Naive thymus-derived CD8-positive, alpha-beta T cell (primary cell): ENCODE data around the gene SLC17A9. TPM values are rescaled to one million over a fixed set of nuclear protein-coding genes. Genes with fewer than 3 reads are reported as not detected.
A peak's percentile ranks its signal among the peaks of the same experiment; 100 is the strongest.

Experiments used
- ATAC-seq, 2 donors: fragments of 150-1000 bp; cut with Tn5 transposase in 1 of 2; sonication (Bioruptor Pico), chemical (Tn5 transposase) in 1 of 2; 1 replicate in 1 of 2; 2 replicates in 1 of 2; pipeline ENCODE4 v1.10.0; 2021; ENCODE audit warnings: mild to moderate bottlenecking in 2 of 2, moderate library complexity in 2 of 2
- POLR2A ChIA-PET: fragments of 350-600 bp; sonication (Branson Sonifier 250); formaldehyde crosslinking; loops from one replicate; lab custom pipeline; 2021; ENCODE audit warnings: antibody characterized with exemption; lab: Charles Lee
- DNase-seq, 10 donors: peaks; one replicate each; pipeline versions ENCODE4 v3.0.0 to v3.0.0-alpha.2; 2020 to 2022
- H3K27ac Mint-ChIP-seq, 10 donors: one replicate each; pipeline ENCODE4 v1.8.0; 2020 to 2022; ENCODE audit warnings: mild to moderate bottlenecking in 10 of 10, mixed read lengths in 10 of 10, moderate library complexity in 4 of 10, inconsistent platforms in 1 of 10
- H3K27me3 Mint-ChIP-seq, 5 donors: one replicate each; pipeline ENCODE4 v1.8.0; 2021 to 2022; ENCODE audit warnings: mixed read lengths in 5 of 5
- H3K36me3 Mint-ChIP-seq, 3 donors: one replicate each; pipeline ENCODE4 v1.8.0; 2020 to 2022; ENCODE audit warnings: mixed read lengths in 3 of 3, mild to moderate bottlenecking in 2 of 3, inconsistent platforms in 1 of 3
- H3K4me1 Mint-ChIP-seq, 4 donors: one replicate each; pipeline ENCODE4 v1.8.0; 2021 to 2022; ENCODE audit warnings: mixed read lengths in 4 of 4
- H3K4me3 Mint-ChIP-seq, 10 donors: one replicate each; pipeline ENCODE4 v1.8.0; 2020 to 2022; ENCODE audit warnings: mild to moderate bottlenecking in 10 of 10, mixed read lengths in 10 of 10, moderate library complexity in 6 of 10, inconsistent platforms in 1 of 10
- H3K9me3 Mint-ChIP-seq, 9 donors: one replicate each; pipeline ENCODE4 v1.8.0; 2020 to 2022; ENCODE audit warnings: mixed read lengths in 9 of 9, mild to moderate bottlenecking in 3 of 9, inconsistent platforms in 1 of 9, moderate library complexity in 1 of 9
- polyA plus RNA-seq, 3 donors: library from polyadenylated mRNA; unstranded; fragments of 300-500 nt; fragmentation: Illumina TruSeq; gene quantifications; one replicate each; pipeline ENCODE4 v1.2.3, GENCODE V29; 2021
- total RNA-seq, 8 experiments: library from RNA in 2 of 8; stranded (reverse) in 2 of 8; gene quantifications; one replicate each; pipeline ENCODE4 v1.2.3 and lab custom pipeline; 2021 to 2026

Gene SLC17A9
- total and polyA plus RNA-seq, 5 experiments from 2014 or later, result 1.2 to 11.3 (median 2.0) TPM

- peak overlapping the region in 2 of 10 donors; percentile 11 to 43 for H3K4me3 Mint-ChIP-seq
- no peak for ATAC-seq
- H3K27ac Mint-ChIP-seq, result peak overlapping the region in 5 of 10 donors; percentile 40 to 85 (median 62)
- no peak for DNase-seq
- no peaks in the 10 kb centered on the region for H3K9me3 Mint-ChIP-seq
- peaks cover 22 to 59% (median 42%) of the 10 kb centered on the region in 4 donors for H3K4me1 Mint-ChIP-seq
- H3K36me3 Mint-ChIP-seq, result no peaks in the 10 kb centered on the region
- POLR2A ChIA-PET, result interaction anchor here (1.6 kb wide), 1 partner anchor 55 kb away, joined by 3 read pairs; no protein-coding TSS in a partner anchor
- peaks cover 18 to 82% (median 42%) of the 10 kb centered on the region in 5 donors for H3K27me3 Mint-ChIP-seq
Observed at GRCh38 chr20:62975812-62976508, 23.5 kb downstream of the SLC17A9 start.

DNA sequence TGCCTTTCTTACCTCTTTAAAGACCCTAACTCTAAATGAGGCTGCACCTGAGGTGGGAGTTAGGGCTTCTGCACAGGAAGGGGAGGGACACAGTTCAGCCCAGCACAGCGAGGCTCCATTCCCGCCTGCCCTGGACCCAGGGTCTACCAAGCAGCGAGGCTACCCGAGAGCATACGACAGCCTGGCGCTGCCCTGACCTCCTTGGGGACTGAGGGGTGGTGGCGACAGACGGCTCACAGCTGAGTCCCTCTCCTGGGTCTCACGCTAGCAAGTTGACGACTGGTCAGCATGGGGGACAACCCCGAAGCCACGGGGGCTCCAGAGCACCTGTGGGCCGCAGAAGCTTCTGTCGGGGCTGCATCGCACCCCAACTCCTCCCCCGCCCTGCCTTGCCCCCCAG is 24.4 kb downstream of the SLC17A9 start:
- DNase-seq (no peak), ATAC-seq (no peak)
- Mint-ChIP-seq H3K27ac (peak overlapping the region in 3 of 10 donors; percentile 64 to 77 (median 69)), H3K4me3 (no peak overlapping the region), H3K4me1 (peaks cover 20 to 60% (median 42%) of the 10 kb centered on the region in 4 donors), H3K36me3 (no peaks in the 10 kb centered on the region), H3K27me3 (peaks cover 12 to 84% (median 35%) of the 10 kb centered on the region in 5 donors), H3K9me3 (no peaks in the 10 kb centered on the region)
- POLR2A ChIA-PET, result interaction anchor here (1.3 to 1.6 kb wide), 3 partner anchors 22 to 56 kb away, joined by 3 to 5 read pairs (median 4); no protein-coding TSS in a partner anchor

DNA sequence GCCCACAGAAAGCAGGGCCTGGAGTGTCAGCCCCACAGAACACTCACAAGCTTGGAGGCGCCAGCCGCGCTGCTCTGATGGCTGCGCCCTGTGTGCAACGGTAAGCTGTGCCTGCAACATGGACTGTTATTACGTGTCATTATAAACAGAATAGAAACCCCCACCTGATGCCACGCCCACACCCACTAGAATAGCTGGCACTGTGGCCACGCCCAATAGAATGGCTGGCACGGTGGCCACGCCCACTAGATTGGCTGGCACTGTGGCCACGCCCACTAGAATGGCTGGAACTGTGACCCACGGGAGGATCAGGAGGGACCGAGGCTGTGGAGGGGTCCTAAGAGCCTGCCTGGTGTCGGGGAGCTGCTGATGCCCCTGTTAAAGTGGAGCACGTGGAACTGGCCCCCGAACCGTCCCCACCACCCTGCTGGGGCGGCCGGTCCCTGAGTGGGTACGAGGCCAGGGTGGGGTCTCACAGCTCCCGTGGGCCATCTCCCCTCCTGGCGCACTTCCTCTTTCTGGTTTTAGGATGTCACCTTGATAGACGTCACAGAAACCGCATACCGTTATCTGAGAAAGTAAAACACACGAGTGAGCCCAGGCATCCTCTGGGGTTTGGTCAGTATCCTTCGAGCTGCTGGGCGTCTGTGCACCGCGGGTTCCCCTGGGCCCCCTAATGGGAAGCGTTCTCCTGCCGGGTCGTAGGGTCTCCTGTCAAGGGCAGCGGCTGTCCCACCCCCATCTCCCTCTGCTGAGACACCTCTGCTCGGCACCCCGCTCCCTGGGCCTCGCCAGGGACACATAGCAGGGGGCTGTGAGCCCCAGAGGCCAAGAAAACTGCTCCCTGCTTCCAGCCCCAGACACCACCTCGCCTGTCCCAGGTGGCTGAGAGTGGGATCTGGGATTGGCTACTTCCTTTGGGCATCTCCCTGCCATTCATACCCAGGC is 25.4 kb downstream of the SLC17A9 start:
- H3K9me3 Mint-ChIP-seq, result no peaks in the 10 kb centered on the region
- no peaks in the 10 kb centered on the region for H3K36me3 Mint-ChIP-seq
- peak overlapping the region in 9 of 10 donors; percentile 19 to 91 (median 79) for H3K27ac Mint-ChIP-seq
- ATAC-seq, result peak; percentile 65 to 76
- DNase-seq, result peak; percentile 65 to 87 (median 78)
- peaks cover 14 to 61% (median 42%) of the 10 kb centered on the region in 4 donors for H3K4me1 Mint-ChIP-seq
- POLR2A ChIA-PET, result interaction anchor here (1.0 to 1.6 kb wide), 3 partner anchors 23 to 61 kb away, joined by 3 to 5 read pairs (median 4); no protein-coding TSS in a partner anchor
- H3K27me3 Mint-ChIP-seq, result peaks cover 6 to 82% (median 30%) of the 10 kb centered on the region in 5 donors
- H3K4me3 Mint-ChIP-seq, result peak overlapping the region; percentile 58 to 79 (median 74)

GRCh38 chr20:62978561-62978943 is 26.0 kb downstream of the SLC17A9 start:
- Mint-ChIP-seq H3K27ac (peak overlapping the region in 7 of 10 donors; percentile 25 to 91 (median 79)), H3K4me1 (peaks cover 14 to 60% (median 39%) of the 10 kb centered on the region in 4 donors)

GRCh38 chr20:62979310-62979709 is 26.8 kb downstream of the SLC17A9 start:
- Mint-ChIP-seq H3K9me3 (no peaks in the 10 kb centered on the region), H3K36me3 (no peaks in the 10 kb centered on the region), H3K4me1 (peaks cover 14 to 56% (median 39%) of the 10 kb centered on the region in 4 donors), H3K27me3 (peaks cover 3 to 76% (median 29%) of the 10 kb centered on the region in 5 donors), H3K27ac (peak overlapping the region in 2 of 10 donors; percentile 31 to 40), H3K4me3 (peak overlapping the region in 2 of 10 donors; percentile 30 to 37)
- DNase-seq (no peak), ATAC-seq (no peak)
- POLR2A ChIA-PET, result interaction anchor here (0.5 to 0.7 kb wide), 2 partner anchors 31 to 34 kb away, joined by 3 to 6 read pairs; no protein-coding TSS in a partner anchor

More at GRCh38 chr20:62978561-62978943, 26.0 kb downstream of the SLC17A9 start:
- Mint-ChIP-seq H3K9me3 (no peaks in the 10 kb centered on the region), H3K27me3 (peaks cover 5 to 80% (median 32%) of the 10 kb centered on the region in 5 donors), H3K36me3 (no peaks in the 10 kb centered on the region), H3K4me3 (peak overlapping the region in 6 of 10 donors; percentile 64 to 79 (median 74))
- DNase-seq (no peak), ATAC-seq (no peak)
- POLR2A ChIA-PET, result interaction anchor here (1.0 kb wide), 1 partner anchor 62 kb away, joined by 3 read pairs; no protein-coding TSS in a partner anchor

DNA sequence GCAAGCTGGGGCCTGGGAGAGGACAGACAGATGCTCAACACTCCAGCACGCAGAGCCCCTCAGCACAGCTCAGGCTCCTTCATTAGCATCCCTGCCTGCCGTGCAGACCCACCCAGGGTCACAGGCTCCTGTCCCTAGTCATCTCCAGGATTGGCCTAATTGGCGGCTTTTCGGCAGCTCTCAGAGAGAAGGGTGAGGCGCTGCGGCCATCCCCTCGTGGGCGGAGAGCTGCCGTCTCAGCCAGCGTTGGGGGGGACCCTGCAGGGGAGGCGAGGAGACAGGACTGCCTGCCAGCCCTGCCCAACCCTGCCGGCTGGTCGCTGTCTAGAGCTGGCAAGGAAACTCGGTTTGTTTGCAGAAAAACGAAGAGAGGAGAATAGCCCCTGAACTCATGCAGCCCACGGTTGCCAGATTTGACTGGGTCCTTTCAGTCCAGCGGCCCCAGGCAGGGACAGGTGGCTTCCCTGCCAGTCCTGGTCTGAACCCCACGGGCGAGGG is 27.4 kb downstream of the SLC17A9 start:
- Mint-ChIP-seq H3K36me3 (no peaks in the 10 kb centered on the region), H3K4me3 (peak overlapping the region in 5 of 10 donors; percentile 26 to 53 (median 43)), H3K4me1 (peaks cover 14 to 54% (median 39%) of the 10 kb centered on the region in 4 donors), H3K27ac (peak overlapping the region in 1 of 10 donors; percentile 38), H3K9me3 (no peaks in the 10 kb centered on the region), H3K27me3 (peaks cover 2 to 70% (median 23%) of the 10 kb centered on the region in 5 donors)
- ATAC-seq (no peak), DNase-seq (no peak)
- POLR2A ChIA-PET, result interaction anchor here (0.7 kb wide), 1 partner anchor 31 kb away, joined by 6 read pairs; no protein-coding TSS in a partner anchor

DNA sequence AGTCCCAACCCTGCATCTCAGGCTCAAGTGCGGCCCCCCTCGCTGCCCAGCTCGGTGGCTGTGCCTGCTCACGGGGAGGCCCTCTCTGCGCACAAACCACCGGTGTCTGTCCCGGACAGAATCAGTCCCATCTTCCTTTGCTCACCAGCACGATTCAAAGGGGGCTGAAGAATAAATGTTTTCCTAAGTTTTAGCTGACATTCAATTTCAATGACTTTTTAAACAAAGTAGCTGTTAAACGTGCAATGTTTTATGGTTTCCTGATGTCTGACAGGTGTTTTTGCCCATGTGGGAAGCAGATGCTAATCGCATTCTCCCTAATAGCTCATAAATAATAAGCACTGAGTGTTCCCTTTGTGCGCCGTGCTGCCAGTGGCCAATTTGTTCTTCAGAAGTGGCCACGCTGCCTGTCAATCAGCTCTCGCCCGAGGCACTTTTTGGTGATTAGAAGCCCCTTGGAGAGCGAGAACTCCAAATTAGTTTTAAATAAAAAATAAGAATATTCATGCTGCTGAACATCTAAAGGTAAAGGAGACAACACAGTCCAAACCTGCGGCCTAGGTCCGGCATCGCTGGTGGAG is 28.0 kb downstream of the SLC17A9 start:
- Mint-ChIP-seq H3K4me3 (peak overlapping the region in 9 of 10 donors; percentile 3 to 69 (median 43)), H3K36me3 (no peaks in the 10 kb centered on the region), H3K27me3 (peaks cover 2 to 67% (median 22%) of the 10 kb centered on the region in 5 donors), H3K9me3 (no peaks in the 10 kb centered on the region), H3K27ac (peak overlapping the region in 2 of 10 donors; percentile 7 to 38), H3K4me1 (peaks cover 14 to 54% (median 39%) of the 10 kb centered on the region in 4 donors)
- ATAC-seq, result no peak
- no peak for DNase-seq
- POLR2A ChIA-PET, result interaction anchor here (0.9 to 1.0 kb wide), 2 partner anchors 36 to 42 kb away, joined by 3 read pairs; no protein-coding TSS in a partner anchor

DNA sequence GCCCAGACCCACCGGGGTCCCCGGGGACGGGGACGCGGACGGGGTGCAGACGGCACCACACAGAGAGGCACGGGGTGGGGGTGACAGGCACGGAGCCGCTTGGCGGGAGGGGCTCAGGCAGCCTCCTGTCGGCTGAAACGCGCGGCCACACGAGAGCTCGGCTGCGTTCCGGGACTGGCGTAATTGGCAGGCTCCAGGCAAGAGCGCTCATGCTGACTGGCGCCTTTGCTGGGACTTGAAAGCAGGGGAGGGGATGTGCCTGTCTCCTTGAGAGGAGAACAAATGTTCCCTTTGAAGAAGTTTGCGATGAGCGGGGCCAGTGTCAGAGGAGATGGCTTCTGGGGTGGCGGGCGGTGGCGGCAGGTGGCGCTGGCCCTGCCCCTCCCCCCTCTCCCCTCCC is 28.5 kb downstream of the SLC17A9 start:
- POLR2A ChIA-PET, result interaction anchor here (0.9 to 1.0 kb wide), 2 partner anchors 37 to 42 kb away, joined by 3 read pairs; no protein-coding TSS in a partner anchor
- Mint-ChIP-seq H3K36me3 (no peaks in the 10 kb centered on the region), H3K27me3 (peaks cover 2 to 62% (median 22%) of the 10 kb centered on the region in 5 donors), H3K27ac (peak overlapping the region in 2 of 10 donors; percentile 64 to 73), H3K9me3 (no peaks in the 10 kb centered on the region), H3K4me1 (peaks cover 14 to 54% (median 39%) of the 10 kb centered on the region in 4 donors), H3K4me3 (peak overlapping the region in 9 of 10 donors; percentile 39 to 69 (median 55))
- DNase-seq (peak; percentile 23 to 79 (median 60)), ATAC-seq (peak; percentile 55 to 65)

GRCh38 chr20:62982124-62983075 is 29.9 kb downstream of the SLC17A9 start:
- DNase-seq (no peak), ATAC-seq (no peak)
- POLR2A ChIA-PET, result no interaction called here
- H3K4me3 Mint-ChIP-seq, result peak overlapping the region in 4 of 10 donors; percentile 14 to 69 (median 22)
- no peaks in the 10 kb centered on the region for H3K36me3 Mint-ChIP-seq
- peaks cover 0 to 50% (median 16%) of the 10 kb centered on the region in 5 donors for H3K27me3 Mint-ChIP-seq
- peaks cover 14 to 47% (median 37%) of the 10 kb centered on the region in 4 donors for H3K4me1 Mint-ChIP-seq
- H3K9me3 Mint-ChIP-seq, result no peaks in the 10 kb centered on the region
- H3K27ac Mint-ChIP-seq, result peak overlapping the region in 1 of 10 donors; percentile 21

- H3K27me3 Mint-ChIP-seq, result peaks cover 0 to 43% (median 14%) of the 10 kb centered on the region in 5 donors
- H3K4me1 Mint-ChIP-seq, result peaks cover 9 to 38% (median 29%) of the 10 kb centered on the region in 4 donors
- ATAC-seq (no peak), DNase-seq (no peak)
- no peaks in the 10 kb centered on the region for H3K36me3 Mint-ChIP-seq
- H3K9me3 Mint-ChIP-seq, result no peaks in the 10 kb centered on the region
- peak overlapping the region in 2 of 10 donors; percentile 61 to 79 for H3K27ac Mint-ChIP-seq
- peak overlapping the region in 2 of 10 donors; percentile 33 to 48 for H3K4me3 Mint-ChIP-seq
- POLR2A ChIA-PET, result interaction anchor here (1.3 kb wide), 1 partner anchor 56 kb away, joined by 3 read pairs; no protein-coding TSS in a partner anchor
Observed at GRCh38 chr20:62983210-62983609, 30.7 kb downstream of the SLC17A9 start.
